Choroid plexus epithelial cell (primary cell): Measurements from ENCODE around the gene DAG1.

Source experiments
- DNase-seq: peaks from one replicate; pipeline ENCODE4 v3.0.0-alpha.2; 2010; ENCODE audit warnings: low read depth
- H3K4me3 ChIP-seq: 2 replicates; pipeline ENCODE4 v1.5.1; 2011; ENCODE audit warnings: low read depth, mild to moderate bottlenecking, control low read depth, low read length, moderate library complexity
- TF ChIP-seq, protein P1 (sequence below): conservative IDR thresholded peaks from 2 replicates; pipeline ENCODE4 v1.5.1; 2011; ENCODE audit warnings: low read depth, mild to moderate bottlenecking, control low read depth, inconsistent platforms, low read length, moderate library complexity

Gene DAG1

DNA sequence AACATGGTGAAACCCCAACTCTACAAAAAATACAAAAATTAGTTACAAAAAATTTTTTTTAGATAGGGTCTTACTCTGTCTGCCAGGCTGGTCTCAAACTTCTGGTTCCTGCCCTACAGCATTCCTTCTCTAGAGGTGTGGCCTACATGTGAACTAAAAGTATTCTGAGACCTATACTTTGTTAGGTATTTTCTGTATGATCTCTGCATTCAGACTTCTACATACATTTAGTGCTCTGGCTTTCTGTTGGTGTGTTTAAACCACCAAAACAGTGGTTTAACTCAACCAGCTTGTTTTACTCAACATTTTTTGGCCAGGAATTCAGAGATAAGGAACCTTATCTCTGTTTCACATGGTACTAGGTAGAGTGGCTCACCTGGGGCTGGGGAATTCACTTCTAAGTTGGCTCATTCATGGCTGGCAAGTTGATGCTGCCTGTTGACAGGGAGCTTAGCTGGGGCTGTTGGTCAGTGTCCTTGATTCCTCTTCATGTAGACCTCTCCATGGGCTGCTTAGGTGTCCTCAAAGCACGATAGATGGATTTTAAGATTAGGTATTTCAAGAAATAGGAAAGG, 42.8 kb downstream of the DAG1 start:
- TF ChIP-seq, protein P1, sequence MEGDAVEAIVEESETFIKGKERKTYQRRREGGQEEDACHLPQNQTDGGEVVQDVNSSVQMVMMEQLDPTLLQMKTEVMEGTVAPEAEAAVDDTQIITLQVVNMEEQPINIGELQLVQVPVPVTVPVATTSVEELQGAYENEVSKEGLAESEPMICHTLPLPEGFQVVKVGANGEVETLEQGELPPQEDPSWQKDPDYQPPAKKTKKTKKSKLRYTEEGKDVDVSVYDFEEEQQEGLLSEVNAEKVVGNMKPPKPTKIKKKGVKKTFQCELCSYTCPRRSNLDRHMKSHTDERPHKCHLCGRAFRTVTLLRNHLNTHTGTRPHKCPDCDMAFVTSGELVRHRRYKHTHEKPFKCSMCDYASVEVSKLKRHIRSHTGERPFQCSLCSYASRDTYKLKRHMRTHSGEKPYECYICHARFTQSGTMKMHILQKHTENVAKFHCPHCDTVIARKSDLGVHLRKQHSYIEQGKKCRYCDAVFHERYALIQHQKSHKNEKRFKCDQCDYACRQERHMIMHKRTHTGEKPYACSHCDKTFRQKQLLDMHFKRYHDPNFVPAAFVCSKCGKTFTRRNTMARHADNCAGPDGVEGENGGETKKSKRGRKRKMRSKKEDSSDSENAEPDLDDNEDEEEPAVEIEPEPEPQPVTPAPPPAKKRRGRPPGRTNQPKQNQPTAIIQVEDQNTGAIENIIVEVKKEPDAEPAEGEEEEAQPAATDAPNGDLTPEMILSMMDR = no peak
- no peak overlapping the region for H3K4me3 ChIP-seq
- no peak for DNase-seq

DNA sequence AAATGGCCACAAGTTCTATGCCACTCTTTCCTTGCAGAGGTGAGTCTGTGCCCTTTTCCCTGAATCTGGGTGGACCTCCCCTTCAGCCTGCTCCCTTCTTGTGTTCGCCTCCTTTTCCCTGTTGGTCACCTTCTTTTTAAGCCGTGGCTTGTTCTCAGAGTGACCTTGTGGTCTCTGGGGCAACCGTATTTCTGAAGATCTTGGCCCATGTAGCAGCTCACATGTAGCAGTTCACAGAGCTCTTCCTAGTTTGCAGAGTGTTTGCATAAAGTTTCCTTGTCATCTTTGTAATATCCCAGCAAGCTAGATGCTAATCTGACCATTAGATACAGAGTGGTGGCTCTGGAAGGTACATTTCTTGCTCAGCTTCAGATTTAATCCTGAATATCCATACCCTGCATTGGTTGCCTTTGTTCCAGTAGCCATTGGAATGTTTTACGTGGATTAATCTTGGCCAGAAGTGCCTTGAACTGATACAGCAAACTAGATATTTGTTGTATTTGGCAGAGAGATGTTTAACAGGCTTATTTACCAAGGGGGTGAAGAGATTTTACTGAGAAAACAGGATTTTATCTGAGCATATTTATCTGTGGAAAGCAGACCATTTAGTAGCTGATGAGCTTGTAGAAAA, 43.5 kb downstream of the DAG1 start:
- no peak for DNase-seq
- TF ChIP-seq, protein P1 = no peak
- no peak overlapping the region for H3K4me3 ChIP-seq

DNA sequence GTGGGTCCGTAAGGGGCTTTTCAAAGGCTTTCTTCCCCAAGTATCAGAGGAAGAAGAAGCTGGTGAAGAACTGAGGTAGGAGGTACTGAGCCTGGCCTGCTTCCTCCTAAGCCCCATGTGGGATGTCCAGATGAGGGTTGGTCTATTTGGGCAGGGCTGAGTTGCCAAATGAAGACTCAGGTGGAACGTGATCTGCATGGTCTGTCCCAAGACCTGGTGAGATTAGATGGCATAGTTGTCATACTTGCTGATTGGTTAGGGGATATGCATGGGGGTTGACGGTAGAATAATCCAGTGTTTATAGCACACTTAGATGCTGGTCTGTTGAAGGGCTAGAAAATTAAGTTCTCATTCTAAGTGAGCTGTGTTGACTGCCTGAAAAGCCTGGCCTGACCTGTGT, 47.9 kb downstream of the DAG1 start:
- TF ChIP-seq, protein P1 = no peak
- no peak overlapping the region for H3K4me3 ChIP-seq
- no peak for DNase-seq

DNA sequence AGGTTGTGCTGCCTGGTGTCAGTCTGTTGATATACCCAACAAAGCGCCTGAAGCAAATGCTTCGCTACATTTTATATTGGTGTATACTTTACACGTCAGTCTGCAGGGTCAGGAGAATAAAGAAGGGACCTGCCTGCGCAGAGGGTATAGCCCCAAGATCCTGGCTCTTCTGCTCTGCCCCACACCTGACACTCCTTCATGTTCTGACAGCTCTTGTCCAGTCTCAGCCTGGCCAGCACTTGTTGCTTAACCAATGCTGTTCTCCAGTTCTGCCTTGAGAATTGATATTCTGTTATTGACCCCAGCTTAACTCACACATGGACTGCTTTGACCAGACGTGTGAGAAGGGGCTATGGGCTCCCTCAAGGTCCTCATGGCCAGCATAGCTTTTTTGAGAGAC, 48.4 kb downstream of the DAG1 start:
- DNase-seq = no peak
- TF ChIP-seq, protein P1 = no peak
- H3K4me3 ChIP-seq = no peak overlapping the region

DNA sequence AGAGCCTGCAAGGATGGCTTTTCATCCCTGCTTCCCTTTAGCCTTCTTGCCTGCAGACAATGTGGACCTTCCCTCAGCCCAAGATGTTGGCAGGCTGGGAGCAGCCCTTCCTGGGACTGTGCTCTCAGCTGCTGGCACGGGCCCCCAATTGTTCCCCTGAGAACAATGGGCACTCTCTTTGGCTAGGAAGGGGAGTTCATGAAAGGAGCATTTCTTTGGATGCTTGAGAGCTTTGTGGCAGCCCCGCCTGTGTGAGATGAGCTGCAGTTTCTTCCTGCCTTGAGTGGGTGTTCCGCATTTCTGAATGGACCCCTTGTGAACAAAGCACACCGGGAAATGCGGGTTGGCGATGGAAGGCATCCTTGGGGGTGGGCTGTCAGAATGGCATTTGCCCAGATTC, 49.2 kb downstream of the DAG1 start:
- TF ChIP-seq, protein P1 = no peak

DNA sequence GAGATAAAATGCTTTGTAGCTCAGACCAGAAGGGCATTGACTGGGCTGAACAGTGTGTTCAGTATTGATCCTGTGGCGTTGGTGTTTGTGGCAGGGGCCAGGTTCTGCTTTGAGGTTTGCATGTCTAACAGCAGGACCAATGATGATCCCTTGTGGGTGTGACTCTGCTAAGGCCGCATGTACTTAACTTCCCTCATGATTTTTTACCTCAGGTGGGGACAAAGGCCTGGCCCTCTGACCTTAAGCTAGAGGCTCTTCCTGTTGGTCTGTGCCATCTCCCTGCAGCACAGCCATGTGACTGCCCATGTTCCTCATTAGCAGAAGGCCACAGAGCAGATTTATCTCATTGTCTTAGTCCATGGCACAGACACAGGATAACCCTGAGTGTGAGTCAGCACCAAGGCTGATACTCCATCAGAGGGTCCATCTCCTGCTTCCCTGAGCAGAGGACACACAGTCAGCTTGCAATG, 49.9 kb downstream of the DAG1 start:
- H3K4me3 ChIP-seq = no peak overlapping the region
- no peak for DNase-seq
- TF ChIP-seq, protein P1 = no peak

More for the DNA sequence above, 49.2 kb downstream of the DAG1 start:
- no peak overlapping the region for H3K4me3 ChIP-seq
- DNase-seq = no peak
